ENCODE measurements around the gene MCM3AP.

GRCh38 chr21:46227811-46228344, 57.5 kb downstream of the MCM3AP start:
- TF ChIP-seq, protein P1, sequence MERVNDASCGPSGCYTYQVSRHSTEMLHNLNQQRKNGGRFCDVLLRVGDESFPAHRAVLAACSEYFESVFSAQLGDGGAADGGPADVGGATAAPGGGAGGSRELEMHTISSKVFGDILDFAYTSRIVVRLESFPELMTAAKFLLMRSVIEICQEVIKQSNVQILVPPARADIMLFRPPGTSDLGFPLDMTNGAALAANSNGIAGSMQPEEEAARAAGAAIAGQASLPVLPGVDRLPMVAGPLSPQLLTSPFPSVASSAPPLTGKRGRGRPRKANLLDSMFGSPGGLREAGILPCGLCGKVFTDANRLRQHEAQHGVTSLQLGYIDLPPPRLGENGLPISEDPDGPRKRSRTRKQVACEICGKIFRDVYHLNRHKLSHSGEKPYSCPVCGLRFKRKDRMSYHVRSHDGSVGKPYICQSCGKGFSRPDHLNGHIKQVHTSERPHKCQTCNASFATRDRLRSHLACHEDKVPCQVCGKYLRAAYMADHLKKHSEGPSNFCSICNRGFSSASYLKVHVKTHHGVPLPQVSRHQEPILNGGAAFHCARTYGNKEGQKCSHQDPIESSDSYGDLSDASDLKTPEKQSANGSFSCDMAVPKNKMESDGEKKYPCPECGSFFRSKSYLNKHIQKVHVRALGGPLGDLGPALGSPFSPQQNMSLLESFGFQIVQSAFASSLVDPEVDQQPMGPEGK (CRISPR knock-in tag; IDR thresholded peaks at IDR 0.05; ENCODE audit: borderline replicate concordance), result no peak
- TF ChIP-seq SNAI2 (CRISPR knock-in tag; IDR thresholded peaks at IDR 0.05) (no peak), ZNF8 (CRISPR knock-in tag; IDR thresholded peaks at IDR 0.05) (no peak), ZFP30 (CRISPR knock-in tag; IDR thresholded peaks at IDR 0.05) (no peak), ISL1 (CRISPR knock-in tag; IDR thresholded peaks at IDR 0.05) (no peak), CSDC2 (CRISPR knock-in tag; IDR thresholded peaks at IDR 0.05) (no peak), BACH2 (CRISPR knock-in tag; IDR thresholded peaks at IDR 0.05; ENCODE audit: borderline replicate concordance) (no peak), ZNF70 (CRISPR knock-in tag; IDR thresholded peaks at IDR 0.05) (no peak), TCF4 (CRISPR knock-in tag; IDR thresholded peaks at IDR 0.05; ENCODE audit: borderline replicate concordance) (no peak), ARNTL (CRISPR knock-in tag; IDR thresholded peaks at IDR 0.05; ENCODE audit: borderline replicate concordance, low read depth) (no peak)
- TF ChIP-seq, protein P2, sequence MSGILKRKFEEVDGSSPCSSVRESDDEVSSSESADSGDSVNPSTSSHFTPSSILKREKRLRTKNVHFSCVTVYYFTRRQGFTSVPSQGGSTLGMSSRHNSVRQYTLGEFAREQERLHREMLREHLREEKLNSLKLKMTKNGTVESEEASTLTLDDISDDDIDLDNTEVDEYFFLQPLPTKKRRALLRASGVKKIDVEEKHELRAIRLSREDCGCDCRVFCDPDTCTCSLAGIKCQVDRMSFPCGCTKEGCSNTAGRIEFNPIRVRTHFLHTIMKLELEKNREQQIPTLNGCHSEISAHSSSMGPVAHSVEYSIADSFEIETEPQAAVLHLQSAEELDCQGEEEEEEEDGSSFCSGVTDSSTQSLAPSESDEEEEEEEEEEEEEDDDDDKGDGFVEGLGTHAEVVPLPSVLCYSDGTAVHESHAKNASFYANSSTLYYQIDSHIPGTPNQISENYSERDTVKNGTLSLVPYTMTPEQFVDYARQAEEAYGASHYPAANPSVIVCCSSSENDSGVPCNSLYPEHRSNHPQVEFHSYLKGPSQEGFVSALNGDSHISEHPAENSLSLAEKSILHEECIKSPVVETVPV (CRISPR knock-in tag; IDR thresholded peaks at IDR 0.05), result no peak
